ENCODE measurements around the gene FHIT.

FHIT gene

DNA sequence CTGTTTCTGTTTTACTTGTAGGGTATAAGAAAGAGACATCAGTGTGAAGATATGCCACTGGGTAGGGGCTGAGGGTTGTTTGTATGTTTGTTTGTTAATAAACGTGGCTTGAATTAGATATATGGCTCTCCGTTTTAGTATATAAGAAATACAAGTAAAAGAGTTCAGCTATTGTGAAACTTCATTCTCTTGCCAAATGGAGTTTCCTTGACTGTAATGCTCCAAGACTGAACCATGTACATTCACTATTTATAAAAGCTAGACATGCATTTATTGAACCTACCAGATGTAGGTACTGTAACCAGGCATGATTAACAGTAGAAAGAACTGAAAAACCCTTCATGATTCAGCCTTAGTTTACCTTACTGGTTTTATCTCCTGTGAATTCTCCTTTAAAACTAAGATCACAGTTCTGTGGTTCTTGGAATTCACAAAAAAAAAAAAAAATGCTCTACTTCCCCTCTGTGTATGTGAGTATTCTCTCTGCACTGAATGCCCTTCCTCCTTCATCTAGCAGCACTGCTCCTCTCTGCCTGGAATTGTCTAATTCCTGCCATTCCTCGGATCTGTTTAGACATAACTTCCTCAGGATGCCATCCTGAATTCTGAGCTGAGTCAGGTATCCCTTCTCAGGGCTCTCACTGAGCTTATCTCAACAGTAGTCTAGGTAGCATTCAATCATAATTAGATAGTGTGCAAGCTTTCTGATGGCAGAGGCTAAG lies 504.4 kb downstream of the FHIT start:
- Mint-ChIP-seq H3K36me3 (ENCODE audit: low read depth) (peaks cover 15% of the 10 kb centered on the region), H3K27ac (no peak overlapping the region), H3K27me3 (ENCODE audit: low read depth) (no peaks in the 10 kb centered on the region), H3K9me3 (peaks cover 21% of the 10 kb centered on the region), H3K4me3 (no peak overlapping the region), H3K4me1 (peaks cover 20% of the 10 kb centered on the region)
- TF ChIP-seq, protein P1, sequence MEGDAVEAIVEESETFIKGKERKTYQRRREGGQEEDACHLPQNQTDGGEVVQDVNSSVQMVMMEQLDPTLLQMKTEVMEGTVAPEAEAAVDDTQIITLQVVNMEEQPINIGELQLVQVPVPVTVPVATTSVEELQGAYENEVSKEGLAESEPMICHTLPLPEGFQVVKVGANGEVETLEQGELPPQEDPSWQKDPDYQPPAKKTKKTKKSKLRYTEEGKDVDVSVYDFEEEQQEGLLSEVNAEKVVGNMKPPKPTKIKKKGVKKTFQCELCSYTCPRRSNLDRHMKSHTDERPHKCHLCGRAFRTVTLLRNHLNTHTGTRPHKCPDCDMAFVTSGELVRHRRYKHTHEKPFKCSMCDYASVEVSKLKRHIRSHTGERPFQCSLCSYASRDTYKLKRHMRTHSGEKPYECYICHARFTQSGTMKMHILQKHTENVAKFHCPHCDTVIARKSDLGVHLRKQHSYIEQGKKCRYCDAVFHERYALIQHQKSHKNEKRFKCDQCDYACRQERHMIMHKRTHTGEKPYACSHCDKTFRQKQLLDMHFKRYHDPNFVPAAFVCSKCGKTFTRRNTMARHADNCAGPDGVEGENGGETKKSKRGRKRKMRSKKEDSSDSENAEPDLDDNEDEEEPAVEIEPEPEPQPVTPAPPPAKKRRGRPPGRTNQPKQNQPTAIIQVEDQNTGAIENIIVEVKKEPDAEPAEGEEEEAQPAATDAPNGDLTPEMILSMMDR (IDR thresholded peaks at IDR 0.05; ENCODE audit: unreplicated experiment in 3 of 3): no peak

DNA sequence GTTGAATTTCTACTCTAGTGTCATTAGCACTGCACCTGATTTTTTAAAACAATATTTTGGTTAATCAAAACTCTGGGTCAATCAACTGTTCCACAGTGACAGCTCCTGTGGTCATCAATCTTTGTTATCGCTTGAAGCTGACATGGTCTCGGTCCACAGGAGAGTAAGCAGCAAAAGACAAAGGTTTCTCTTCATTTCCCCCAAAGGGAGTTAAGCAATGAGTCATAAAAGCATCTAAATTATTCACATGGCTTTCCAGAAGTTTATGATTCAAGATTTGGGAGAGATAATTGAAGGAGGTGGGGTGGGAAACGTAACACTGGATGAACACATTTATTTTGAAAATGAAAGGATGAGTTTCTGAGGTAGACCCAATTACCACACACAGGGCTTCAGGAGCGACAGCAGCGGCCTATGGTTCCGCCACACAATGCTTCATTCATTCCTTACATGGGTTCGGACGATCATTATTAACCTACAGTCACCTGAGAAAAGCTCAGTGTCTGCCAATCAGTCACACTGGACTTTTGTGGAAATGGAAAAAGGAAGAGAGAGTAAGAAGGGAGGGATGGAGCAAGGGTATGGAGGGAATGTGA lies 505.1 kb downstream of the FHIT start:
- TF ChIP-seq, protein P1 (IDR thresholded peaks at IDR 0.05; ENCODE audit: unreplicated experiment in 3 of 3): no peak
- Mint-ChIP-seq H3K4me3 (no peak overlapping the region), H3K9me3 (peaks cover 20% of the 10 kb centered on the region)

DNA sequence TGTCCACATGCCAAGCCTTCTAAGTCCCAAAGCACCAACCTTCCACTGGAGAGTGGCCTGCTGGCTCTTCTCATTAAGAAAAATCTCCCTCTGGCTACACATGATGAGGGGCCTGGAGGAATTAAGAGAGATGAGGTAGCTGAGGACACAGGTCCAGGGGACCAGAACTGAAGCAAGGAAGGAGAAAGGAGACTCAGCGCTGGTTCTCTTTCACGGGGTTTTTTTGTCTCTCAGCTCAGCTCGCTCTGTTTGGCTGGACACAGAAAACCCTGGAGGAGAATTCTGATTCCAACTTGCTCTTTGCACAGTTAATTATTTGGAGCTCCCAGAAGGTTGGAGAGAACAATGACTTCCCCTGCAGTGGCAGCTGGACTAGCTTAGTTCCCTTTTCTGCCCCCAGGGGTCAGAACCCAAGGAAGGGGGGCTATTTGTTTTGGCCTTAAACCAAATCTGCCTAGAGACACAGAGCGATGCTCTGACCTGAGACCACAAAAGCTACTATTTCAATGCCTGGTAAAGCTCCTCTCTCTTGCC lies 507.6 kb downstream of the FHIT start:
- H3K27me3 Mint-ChIP-seq (ENCODE audit: low read depth): no peaks in the 10 kb centered on the region
- H3K4me3 Mint-ChIP-seq: peak overlapping the region in 1 of 3 experiments; percentile 12
- no peaks in the 10 kb centered on the region for H3K36me3 Mint-ChIP-seq (ENCODE audit: low read depth)
- peak overlapping the region; percentile 44 to 75 (median 74) for H3K27ac Mint-ChIP-seq
- H3K9me3 Mint-ChIP-seq: peaks cover 3% of the 10 kb centered on the region
- TF ChIP-seq, protein P1 (IDR thresholded peaks at IDR 0.05; ENCODE audit: unreplicated experiment in 3 of 3): no peak
- H3K4me1 Mint-ChIP-seq: peaks cover 22% of the 10 kb centered on the region

More for the DNA sequence above, 505.1 kb downstream of the FHIT start:
- H3K27ac Mint-ChIP-seq: peak overlapping the region in 1 of 3 experiments; percentile 27
- peaks cover 22% of the 10 kb centered on the region for H3K4me1 Mint-ChIP-seq
- no peaks in the 10 kb centered on the region for H3K27me3 Mint-ChIP-seq (ENCODE audit: low read depth)
- peaks cover 15% of the 10 kb centered on the region for H3K36me3 Mint-ChIP-seq (ENCODE audit: low read depth)

DNA sequence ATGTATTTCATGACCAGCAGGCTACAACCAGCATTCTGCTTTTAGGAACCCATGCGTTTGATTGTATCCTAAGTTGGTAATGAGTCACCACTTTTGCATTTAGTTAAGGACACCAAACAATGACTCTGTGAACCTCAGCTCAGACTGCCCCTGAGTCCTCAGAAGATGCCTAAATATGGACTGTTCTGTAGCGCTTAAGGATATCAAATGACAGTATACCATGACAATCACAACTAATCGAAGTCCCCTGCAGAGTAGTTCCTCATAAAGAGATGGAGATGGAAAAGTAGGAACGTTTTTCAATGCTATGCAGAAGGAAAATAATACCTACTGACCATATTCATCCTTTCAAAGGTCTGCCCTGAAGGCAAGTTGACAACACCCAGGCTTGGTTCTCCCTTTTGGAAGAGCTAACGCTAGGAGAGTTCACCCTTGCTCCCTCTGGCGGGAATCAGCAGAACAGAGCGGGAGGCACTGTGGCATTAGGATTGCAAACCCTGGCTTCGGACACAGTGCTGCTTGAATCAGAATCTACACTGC lies 508.6 kb downstream of the FHIT start:
- H3K27me3 Mint-ChIP-seq (ENCODE audit: low read depth): no peaks in the 10 kb centered on the region
- H3K36me3 Mint-ChIP-seq (ENCODE audit: low read depth): no peaks in the 10 kb centered on the region
- TF ChIP-seq, protein P1 (IDR thresholded peaks at IDR 0.05; ENCODE audit: unreplicated experiment in 3 of 3): peak; percentile 32 to 45 (median 39)
- H3K27ac Mint-ChIP-seq: peak overlapping the region in 2 of 3 experiments; percentile 21 to 44
- H3K4me3 Mint-ChIP-seq: no peak overlapping the region
- no peaks in the 10 kb centered on the region for H3K9me3 Mint-ChIP-seq
- H3K4me1 Mint-ChIP-seq: peaks cover 22% of the 10 kb centered on the region

DNA sequence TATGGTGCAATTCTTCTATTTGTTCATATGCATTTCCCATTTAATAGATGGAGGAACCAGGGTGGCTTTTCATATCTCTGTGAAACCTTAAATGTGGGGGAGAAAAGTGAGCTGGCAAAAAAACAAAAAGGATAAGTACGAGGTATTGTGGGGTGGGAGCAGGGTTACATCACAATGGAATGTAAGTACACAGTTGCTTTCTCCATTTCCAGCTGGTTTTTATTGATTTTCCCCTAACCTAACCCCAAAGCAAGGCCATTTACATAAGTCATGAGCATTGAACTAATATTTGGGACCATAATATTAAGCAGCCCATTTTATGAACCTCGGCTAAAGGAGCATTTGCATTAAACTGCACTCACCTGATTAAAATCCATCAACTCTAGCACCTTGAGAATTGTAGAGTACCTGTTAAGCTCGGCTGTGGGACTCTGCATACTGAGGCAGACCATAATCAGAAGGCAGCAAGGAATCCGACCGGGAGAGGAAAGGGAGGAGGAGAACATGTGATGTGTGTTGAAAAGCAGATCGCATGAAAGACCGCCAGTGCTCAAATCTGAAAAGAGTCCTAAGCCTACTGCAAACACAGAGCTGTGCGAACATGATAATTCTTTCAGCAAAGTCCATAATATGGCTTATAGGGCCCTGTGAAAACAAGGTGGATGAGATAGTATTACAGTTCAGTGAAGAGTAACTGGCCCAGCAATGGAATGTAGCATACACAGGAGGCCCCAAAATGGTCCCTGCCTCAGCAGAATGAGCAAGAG lies 513.4 kb downstream of the FHIT start:
- no peaks in the 10 kb centered on the region for H3K27me3 Mint-ChIP-seq (ENCODE audit: low read depth)
- TF ChIP-seq, protein P1 (IDR thresholded peaks at IDR 0.05; ENCODE audit: unreplicated experiment in 3 of 3): no peak
- H3K36me3 Mint-ChIP-seq (ENCODE audit: low read depth): no peaks in the 10 kb centered on the region
- H3K4me1 Mint-ChIP-seq: peaks cover 8% of the 10 kb centered on the region
- no peak overlapping the region for H3K27ac Mint-ChIP-seq
- H3K9me3 Mint-ChIP-seq: peaks cover 2% of the 10 kb centered on the region
- no peak overlapping the region for H3K4me3 Mint-ChIP-seq

Measured in nephron (organoid).